Measurements from ENCODE around the gene DNAJB6. TPM values are rescaled to one million over a fixed set of nuclear protein-coding genes. Genes with fewer than 3 reads are reported as not detected.

DNAJB6 gene
- total RNA-seq, 1 experiment from 2014 or later, result 124 TPM

GRCh38 chr7:157434701-157435100, 97.9 kb downstream of the DNAJB6 start:
- Mint-ChIP-seq H3K4me3 (ENCODE audit: unreplicated experiment) (no peak overlapping the region), H3K9me3 (ENCODE audit: unreplicated experiment) (peaks cover 6% of the 10 kb centered on the region), H3K4me1 (ENCODE audit: insufficient read depth, unreplicated experiment) (peaks cover 11% of the 10 kb centered on the region), H3K36me3 (ENCODE audit: insufficient read depth, unreplicated experiment) (no peaks in the 10 kb centered on the region), H3K27ac (ENCODE audit: low read depth, unreplicated experiment) (no peak overlapping the region), H3K27me3 (ENCODE audit: insufficient read depth, unreplicated experiment) (peaks cover 7% of the 10 kb centered on the region)
- ChIA-PET POLR2A (no interaction called here), CTCF (interaction anchor here (1.1 kb wide), 1 partner anchor 920 kb away, joined by 4 read pairs; no protein-coding TSS in a partner anchor)
- no TSS peak for BruUV-seq (replicated peaks)
- TF ChIP-seq CTCF (IDR thresholded peaks at IDR 0.05; ENCODE audit: unreplicated experiment), result no peak
- intact Hi-C loops (cut with micrococcal nuclease), result loop anchor here (10.0 kb wide), 1 partner anchor 970 kb away; no protein-coding TSS in a partner anchor
- DNase-seq (ENCODE audit: unreplicated experiment), result no peak

GRCh38 chr7:157436076-157436475, 99.3 kb downstream of the DNAJB6 start:
- intact Hi-C loops (cut with micrococcal nuclease), result loop anchor here (10.0 kb wide), 1 partner anchor 969 kb away; no protein-coding TSS in a partner anchor
- BruUV-seq (replicated peaks), result no TSS peak
- Mint-ChIP-seq H3K4me1 (ENCODE audit: insufficient read depth, unreplicated experiment) (peaks cover 11% of the 10 kb centered on the region), H3K9me3 (ENCODE audit: unreplicated experiment) (peaks cover 13% of the 10 kb centered on the region), H3K27me3 (ENCODE audit: insufficient read depth, unreplicated experiment) (peaks cover 9% of the 10 kb centered on the region), H3K27ac (ENCODE audit: low read depth, unreplicated experiment) (no peak overlapping the region), H3K36me3 (ENCODE audit: insufficient read depth, unreplicated experiment) (no peaks in the 10 kb centered on the region), H3K4me3 (ENCODE audit: unreplicated experiment) (no peak overlapping the region)
- CTCF ChIA-PET, result interaction anchor here (0.6 kb wide), 1 partner anchor 30 kb away, joined by 3 read pairs; no protein-coding TSS in a partner anchor
- no peak for DNase-seq (ENCODE audit: unreplicated experiment)
- POLR2A ChIA-PET, result no interaction called here
- no peak for TF ChIP-seq CTCF (IDR thresholded peaks at IDR 0.05; ENCODE audit: unreplicated experiment)

- H3K4me3 Mint-ChIP-seq (ENCODE audit: unreplicated experiment), result no peak overlapping the region
- DNase-seq (ENCODE audit: unreplicated experiment), result no peak
- H3K27ac Mint-ChIP-seq (ENCODE audit: low read depth, unreplicated experiment), result no peak overlapping the region
- H3K9me3 Mint-ChIP-seq (ENCODE audit: unreplicated experiment), result peaks cover 13% of the 10 kb centered on the region
- intact Hi-C loops (cut with micrococcal nuclease), result loop anchor here (10.0 kb wide), 1 partner anchor 968 kb away; no protein-coding TSS in a partner anchor
- H3K27me3 Mint-ChIP-seq (ENCODE audit: insufficient read depth, unreplicated experiment), result peaks cover 9% of the 10 kb centered on the region
- H3K4me1 Mint-ChIP-seq (ENCODE audit: insufficient read depth, unreplicated experiment), result peaks cover 11% of the 10 kb centered on the region
- TF ChIP-seq CTCF (IDR thresholded peaks at IDR 0.05; ENCODE audit: unreplicated experiment), result no peak
- CTCF ChIA-PET, result interaction anchor here (0.6 kb wide), 1 partner anchor 895 kb away, joined by 4 read pairs; no protein-coding TSS in a partner anchor
- H3K36me3 Mint-ChIP-seq (ENCODE audit: insufficient read depth, unreplicated experiment), result no peaks in the 10 kb centered on the region
- no TSS peak for BruUV-seq (replicated peaks)
- POLR2A ChIA-PET, result no interaction called here
Observed at GRCh38 chr7:157436763-157437480, 100.1 kb downstream of the DNAJB6 start.

- no TSS peak for BruUV-seq (replicated peaks)
- Mint-ChIP-seq H3K4me3 (ENCODE audit: unreplicated experiment) (no peak overlapping the region), H3K9me3 (ENCODE audit: unreplicated experiment) (peaks cover 13% of the 10 kb centered on the region), H3K27ac (ENCODE audit: low read depth, unreplicated experiment) (no peak overlapping the region), H3K4me1 (ENCODE audit: insufficient read depth, unreplicated experiment) (peaks cover 7% of the 10 kb centered on the region), H3K27me3 (ENCODE audit: insufficient read depth, unreplicated experiment) (peaks cover 9% of the 10 kb centered on the region), H3K36me3 (ENCODE audit: insufficient read depth, unreplicated experiment) (no peaks in the 10 kb centered on the region)
- intact Hi-C loops (cut with micrococcal nuclease), result loop anchor here (10.0 kb wide), 1 partner anchor 967 kb away; no protein-coding TSS in a partner anchor
- ChIA-PET POLR2A (interaction anchor here (0.5 kb wide), 1 partner anchor 1408 kb away, joined by 3 read pairs; no protein-coding TSS in a partner anchor), CTCF (interaction anchor here (0.6 kb wide), 1 partner anchor 894 kb away, joined by 4 read pairs; no protein-coding TSS in a partner anchor)
- TF ChIP-seq CTCF (IDR thresholded peaks at IDR 0.05; ENCODE audit: unreplicated experiment), result no peak
- no peak for DNase-seq (ENCODE audit: unreplicated experiment)
Observed at GRCh38 chr7:157437519-157438061, 100.8 kb downstream of the DNAJB6 start.

Data from MCF 10A (cell line).